Stimulated activated naive B cell treated with anti-CD40 and anti-IgM and Interleukin-4, amounts not matched to agents 10 μg/mL and 1 μg/mL and 100 μg/mL, for 72 hours (primary cell): ENCODE results near the gene WRAP73.

Experiments
- ATAC-seq, 2 donors: fragments of 150-1000 bp; cut with Tn5 transposase; replicated peaks; 2 replicates each; pipeline ENCODE4 v1.10.0; 2021; ENCODE audit warnings: moderate library complexity in 1 of 2
- DNase-seq: peaks from one replicate; pipeline ENCODE4 v3.0.0; 2021
- H3K27ac Mint-ChIP-seq: one replicate; pipeline ENCODE4 v1.8.0; 2022; ENCODE audit warnings: mild to moderate bottlenecking, mixed read lengths
- H3K27me3 Mint-ChIP-seq, 2 donors: one replicate each; pipeline ENCODE4 v1.8.0; 2022; ENCODE audit warnings: mixed read lengths in 2 of 2
- H3K36me3 Mint-ChIP-seq, 2 donors: one replicate each; pipeline ENCODE4 v1.8.0; 2022; ENCODE audit warnings: mixed read lengths in 2 of 2, mild to moderate bottlenecking in 1 of 2
- H3K4me1 Mint-ChIP-seq, 2 donors: one replicate each; pipeline ENCODE4 v1.8.0; 2022; ENCODE audit warnings: mixed read lengths in 2 of 2, mild to moderate bottlenecking in 1 of 2
- H3K4me3 Mint-ChIP-seq, 2 donors: one replicate each; pipeline ENCODE4 v1.8.0; 2022; ENCODE audit warnings: mild to moderate bottlenecking in 2 of 2, mixed read lengths in 2 of 2, moderate library complexity in 1 of 2
- H3K9me3 Mint-ChIP-seq, 2 donors: one replicate each; pipeline ENCODE4 v1.8.0; 2022; ENCODE audit warnings: mixed read lengths in 2 of 2, mild to moderate bottlenecking in 1 of 2

WRAP73 gene, protein sequence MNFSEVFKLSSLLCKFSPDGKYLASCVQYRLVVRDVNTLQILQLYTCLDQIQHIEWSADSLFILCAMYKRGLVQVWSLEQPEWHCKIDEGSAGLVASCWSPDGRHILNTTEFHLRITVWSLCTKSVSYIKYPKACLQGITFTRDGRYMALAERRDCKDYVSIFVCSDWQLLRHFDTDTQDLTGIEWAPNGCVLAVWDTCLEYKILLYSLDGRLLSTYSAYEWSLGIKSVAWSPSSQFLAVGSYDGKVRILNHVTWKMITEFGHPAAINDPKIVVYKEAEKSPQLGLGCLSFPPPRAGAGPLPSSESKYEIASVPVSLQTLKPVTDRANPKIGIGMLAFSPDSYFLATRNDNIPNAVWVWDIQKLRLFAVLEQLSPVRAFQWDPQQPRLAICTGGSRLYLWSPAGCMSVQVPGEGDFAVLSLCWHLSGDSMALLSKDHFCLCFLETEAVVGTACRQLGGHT

DNA sequence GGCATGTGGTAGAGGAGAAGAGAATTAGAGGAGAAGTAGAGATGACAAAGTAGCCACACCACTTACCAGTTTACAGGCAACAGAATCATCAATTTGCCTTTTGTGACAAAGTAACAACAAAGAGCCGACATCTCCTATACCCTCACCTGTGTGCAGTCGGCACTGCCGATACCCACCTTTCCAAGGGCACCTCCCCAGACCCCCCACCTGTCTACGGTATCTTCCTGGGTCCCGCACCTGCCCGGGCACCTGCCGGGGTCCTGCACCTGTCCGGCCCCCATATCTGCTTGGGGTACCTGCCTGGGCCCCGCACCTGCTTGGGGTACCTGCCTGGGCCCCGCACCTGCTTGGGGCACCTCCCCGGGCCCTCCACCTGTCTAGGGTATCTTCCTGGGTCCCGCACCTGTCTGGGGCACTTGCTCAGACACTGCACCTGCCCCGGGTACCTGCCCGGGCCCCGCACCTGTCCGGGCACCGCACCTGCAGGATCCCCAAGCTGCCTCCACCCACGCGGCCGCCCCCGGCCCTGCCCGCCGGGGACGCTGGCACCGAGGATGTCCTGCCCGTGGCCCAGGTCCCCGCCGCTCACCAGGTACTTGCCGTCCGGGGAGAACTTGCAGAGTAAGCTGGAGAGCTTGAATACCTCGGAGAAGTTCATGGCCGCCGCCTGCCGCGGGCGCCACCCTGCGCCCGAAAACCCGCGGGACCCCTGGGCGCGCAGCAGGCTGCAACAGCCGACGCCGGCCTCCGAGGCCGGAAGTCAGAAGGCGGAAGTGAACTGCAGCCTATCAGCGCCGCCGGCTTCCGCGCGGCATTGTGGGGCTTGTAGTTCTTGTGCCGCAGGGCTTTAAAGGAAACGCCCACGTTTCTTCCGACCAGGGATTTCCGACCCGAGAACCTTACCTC lies at the start of gene WRAP73:
WRAP73 (minus strand) TSS at position 762 of the 906 bp plus-strand sequence; CDS start at position 658, 104 bp downstream.
- Mint-ChIP-seq H3K4me3 (peak within 1 kb of the TSS; percentile 80 to 90), H3K27ac (peak within 1 kb of the TSS; percentile 62), H3K4me1 (peaks cover 10 to 47% of the 10 kb centered on the region in 2 donors), H3K36me3 (peaks cover 7 to 12% of the 10 kb centered on the region in 2 donors), H3K27me3 (peaks cover 22 to 35% of the 10 kb centered on the region in 2 donors), H3K9me3 (no peaks in the 10 kb centered on the region)
- DNase-seq (peak; percentile 90), ATAC-seq (peak; percentile 98 to 99)

DNA sequence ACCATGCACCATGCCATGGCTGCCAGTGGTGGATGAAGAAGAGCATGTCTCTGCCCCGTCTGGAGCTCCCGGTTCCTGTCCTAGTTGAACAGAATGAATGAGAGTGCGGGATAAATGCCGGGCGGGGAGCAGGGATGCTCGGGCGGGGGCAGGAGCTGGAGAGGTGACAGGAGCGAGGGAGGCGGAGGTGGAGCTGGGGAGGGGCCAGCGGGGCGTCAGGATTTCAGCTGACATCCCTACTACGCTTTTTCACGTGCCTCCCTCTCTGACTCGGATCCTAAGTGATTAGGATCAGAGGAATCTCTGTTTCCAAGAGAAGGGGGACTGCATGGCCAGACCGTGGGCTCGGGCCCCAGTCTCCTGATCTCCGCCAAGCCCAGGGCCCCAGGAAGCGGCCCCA lies 49.7 kb upstream of the WRAP73 start:
- DNase-seq, result no peak
- H3K27ac Mint-ChIP-seq, result no peak overlapping the region
- H3K36me3 Mint-ChIP-seq, result no peaks in the 10 kb centered on the region
- peaks cover 49 to 59% of the 10 kb centered on the region in 2 donors for H3K27me3 Mint-ChIP-seq
- peaks cover 15 to 25% of the 10 kb centered on the region in 2 donors for H3K4me1 Mint-ChIP-seq
- ATAC-seq, result no peak
- H3K9me3 Mint-ChIP-seq, result no peaks in the 10 kb centered on the region
- H3K4me3 Mint-ChIP-seq, result no peak overlapping the region

DNA sequence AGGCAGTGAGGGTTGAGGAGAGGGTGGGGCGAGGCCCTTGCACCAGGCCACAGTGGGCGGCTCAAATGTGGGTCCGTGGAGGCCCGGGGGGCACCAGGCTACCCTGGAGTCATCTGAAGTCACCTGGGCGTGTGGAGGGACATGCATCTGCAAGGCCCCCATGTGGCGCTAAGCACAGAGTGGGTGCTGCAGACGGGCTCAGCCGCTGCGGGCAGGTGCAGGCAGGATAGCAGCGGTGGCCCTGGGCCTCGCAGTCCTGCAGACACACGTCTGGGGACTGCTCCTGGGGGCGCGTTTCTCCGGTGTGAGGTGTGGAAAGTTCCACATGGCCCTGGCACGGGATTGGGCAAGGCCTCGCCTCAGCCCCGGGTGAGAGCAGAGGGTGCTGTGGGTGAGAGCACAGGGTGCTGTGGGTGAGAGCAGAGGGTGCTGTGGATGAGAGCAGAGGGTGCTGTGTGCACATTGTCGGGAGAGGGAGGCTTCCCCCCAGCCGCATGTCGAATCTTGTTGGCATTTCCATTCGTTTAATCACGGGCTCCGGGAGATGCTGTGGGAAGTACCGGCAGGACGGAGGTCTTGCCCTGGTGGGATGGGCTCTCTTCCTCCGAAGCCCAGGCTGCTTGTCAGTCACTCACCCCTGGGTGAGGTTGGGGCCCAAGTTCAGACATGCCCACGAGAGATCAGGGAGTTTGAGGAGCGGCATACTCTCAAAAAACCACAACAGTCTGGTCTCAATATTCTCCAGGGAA lies 48.9 kb upstream of the WRAP73 start:
- peaks cover 10 to 19% of the 10 kb centered on the region in 2 donors for H3K4me1 Mint-ChIP-seq
- no peak overlapping the region for H3K27ac Mint-ChIP-seq

DNA sequence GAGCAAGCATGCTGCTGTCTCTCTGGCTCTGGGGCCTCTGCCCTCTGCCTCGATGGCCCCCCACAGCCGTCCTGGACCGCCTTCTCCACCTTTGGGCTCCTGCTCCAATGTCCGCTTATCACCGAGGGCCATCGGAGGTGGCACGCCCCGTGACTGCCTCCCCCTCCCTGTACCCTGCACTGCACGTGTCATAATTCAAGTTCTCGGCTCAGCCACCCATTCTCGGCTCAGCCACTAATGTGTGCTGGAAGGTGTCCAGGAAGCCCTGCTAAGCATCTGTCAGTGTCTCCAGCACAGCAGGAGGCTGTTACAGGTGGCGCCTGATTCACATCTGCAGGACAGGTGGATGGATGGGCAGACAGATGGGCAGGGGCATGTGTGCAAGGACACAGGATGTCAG lies 47.9 kb upstream of the WRAP73 start:
- Mint-ChIP-seq H3K4me3 (no peak overlapping the region), H3K27me3 (peaks cover 42 to 51% of the 10 kb centered on the region in 2 donors), H3K27ac (no peak overlapping the region), H3K9me3 (no peaks in the 10 kb centered on the region), H3K36me3 (no peaks in the 10 kb centered on the region), H3K4me1 (peaks cover 7 to 14% of the 10 kb centered on the region in 2 donors)
- ATAC-seq, result no peak
- no peak for DNase-seq

More for the DNA sequence above, 48.9 kb upstream of the WRAP73 start:
- H3K36me3 Mint-ChIP-seq, result no peaks in the 10 kb centered on the region
- no peaks in the 10 kb centered on the region for H3K9me3 Mint-ChIP-seq
- ATAC-seq, result no peak
- no peak for DNase-seq
- no peak overlapping the region for H3K4me3 Mint-ChIP-seq
- peaks cover 46 to 53% of the 10 kb centered on the region in 2 donors for H3K27me3 Mint-ChIP-seq

DNA sequence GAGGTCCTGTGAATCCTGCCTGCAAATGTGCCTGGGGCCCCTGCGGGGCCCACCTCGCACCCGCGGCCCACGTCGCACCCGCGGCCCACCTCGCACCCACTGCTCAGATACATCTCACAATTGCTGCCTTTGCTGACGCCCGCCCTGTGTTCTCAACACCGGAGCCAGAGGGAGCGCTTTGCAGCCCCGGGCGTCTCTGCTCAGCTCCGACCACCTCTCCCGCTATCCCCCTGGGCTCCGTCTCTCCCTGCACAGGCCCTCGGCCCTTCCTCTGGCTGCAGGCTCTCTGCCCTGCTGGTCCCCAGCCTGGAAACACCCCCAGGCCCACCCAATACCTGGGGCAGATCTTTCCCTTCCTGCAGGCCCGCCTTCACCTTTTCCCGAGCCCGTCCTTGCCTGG lies 47.2 kb upstream of the WRAP73 start:
- Mint-ChIP-seq H3K4me3 (no peak overlapping the region), H3K9me3 (no peaks in the 10 kb centered on the region), H3K27ac (no peak overlapping the region), H3K4me1 (peaks cover 7 to 14% of the 10 kb centered on the region in 2 donors), H3K27me3 (peaks cover 43 to 50% of the 10 kb centered on the region in 2 donors), H3K36me3 (no peaks in the 10 kb centered on the region)
- no peak for ATAC-seq
- DNase-seq, result no peak

DNA sequence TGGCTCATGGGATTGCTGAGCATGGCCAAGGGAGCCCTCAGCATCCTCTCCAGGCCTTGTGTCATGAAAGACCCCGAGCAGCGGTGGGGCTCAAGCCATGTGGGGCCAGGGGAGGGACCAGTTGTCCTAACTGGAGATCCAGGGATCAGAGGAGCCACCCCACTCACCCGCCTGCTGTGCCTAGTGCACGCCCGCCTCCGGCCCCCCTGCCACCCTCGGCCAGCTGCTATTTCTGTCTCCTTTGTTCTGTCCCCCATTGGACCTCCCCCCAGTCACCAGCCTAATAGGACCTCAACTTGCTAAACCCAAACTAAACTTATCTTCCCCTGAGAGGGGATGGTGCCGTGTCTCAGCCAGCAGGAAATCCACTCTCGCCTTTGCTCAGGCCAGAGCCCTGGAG lies 46.8 kb upstream of the WRAP73 start:
- Mint-ChIP-seq H3K9me3 (no peaks in the 10 kb centered on the region), H3K27ac (no peak overlapping the region), H3K4me3 (no peak overlapping the region), H3K36me3 (no peaks in the 10 kb centered on the region), H3K4me1 (peaks cover 7 to 14% of the 10 kb centered on the region in 2 donors), H3K27me3 (peaks cover 47 to 50% of the 10 kb centered on the region in 2 donors)
- no peak for DNase-seq
- no peak for ATAC-seq

DNA sequence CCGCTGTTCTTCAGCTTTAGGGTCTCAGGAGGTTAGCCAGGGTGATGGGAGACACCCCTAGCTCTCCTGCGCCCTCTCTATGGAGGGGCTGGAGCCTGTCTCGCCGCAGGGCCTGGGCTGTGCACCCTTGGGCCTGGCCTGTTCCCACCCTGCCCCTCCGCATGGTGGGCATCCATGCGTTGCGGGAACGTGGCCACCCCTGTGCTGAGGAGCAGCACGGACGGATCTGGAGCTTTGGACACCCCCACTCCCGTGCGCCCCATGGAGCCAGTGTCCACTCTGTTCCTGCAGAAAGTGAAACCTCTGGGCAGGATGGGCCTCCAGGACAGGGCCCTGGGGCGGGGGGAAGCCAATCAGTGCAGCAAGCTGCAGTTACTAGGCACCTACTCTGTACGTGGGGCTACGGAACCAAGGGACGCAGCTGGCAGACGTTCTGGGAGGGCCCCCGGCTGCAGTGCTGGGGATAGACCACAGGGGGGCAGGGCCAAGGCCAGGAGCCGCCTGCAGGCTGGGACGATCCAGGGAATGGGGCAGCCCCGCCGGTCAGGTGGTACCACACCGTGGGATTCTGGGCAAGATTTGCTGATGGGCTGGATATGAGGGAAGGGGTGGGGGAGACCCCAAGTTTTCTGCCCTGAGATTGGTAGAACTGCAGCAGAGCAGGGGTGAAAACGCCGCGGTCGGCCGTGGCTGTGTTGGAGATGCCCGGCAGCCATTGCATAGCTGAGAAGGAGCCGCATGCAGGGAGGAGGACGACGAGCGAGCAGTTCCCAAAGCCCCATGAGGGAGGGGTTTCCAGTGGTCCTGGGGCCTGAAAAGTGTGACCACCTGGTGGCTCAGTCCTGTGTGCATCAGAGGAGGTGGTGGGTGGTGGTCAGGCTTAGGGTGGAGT lies 45.7 kb upstream of the WRAP73 start:
- Mint-ChIP-seq H3K4me3 (peak overlapping the region; percentile 26 to 39), H3K9me3 (no peaks in the 10 kb centered on the region), H3K36me3 (no peaks in the 10 kb centered on the region), H3K27me3 (peaks cover 42 to 43% of the 10 kb centered on the region in 2 donors), H3K27ac (no peak overlapping the region), H3K4me1 (peaks cover 7 to 14% of the 10 kb centered on the region in 2 donors)
- DNase-seq, result no peak
- ATAC-seq, result peak; percentile 89 to 91

DNA sequence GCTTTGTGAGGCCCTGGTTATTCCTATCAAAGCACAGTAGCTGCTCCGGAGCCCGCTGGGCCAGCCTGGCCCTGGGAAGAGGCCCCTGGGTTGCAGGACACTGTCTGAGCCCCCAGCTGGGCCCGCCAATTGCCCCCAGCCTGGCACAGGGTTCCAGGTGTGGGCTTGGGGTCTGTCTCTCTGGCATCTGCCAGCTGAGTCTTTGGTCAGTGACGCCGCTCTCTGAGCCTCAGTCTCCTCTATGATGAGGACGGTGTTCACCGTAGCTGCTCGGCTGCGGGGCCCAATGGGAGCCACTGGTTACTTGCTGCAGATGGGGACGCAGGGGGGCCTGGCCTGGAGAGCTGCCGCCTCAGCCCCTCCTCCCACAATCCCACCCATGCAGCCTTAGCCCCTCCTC lies 43.4 kb upstream of the WRAP73 start:
- H3K27ac Mint-ChIP-seq, result no peak overlapping the region
- H3K9me3 Mint-ChIP-seq, result no peaks in the 10 kb centered on the region
- DNase-seq (no peak), ATAC-seq (no peak)
- no peak overlapping the region for H3K4me3 Mint-ChIP-seq
- peaks cover 32 to 44% of the 10 kb centered on the region in 2 donors for H3K27me3 Mint-ChIP-seq
- H3K4me1 Mint-ChIP-seq, result peaks cover 9 to 16% of the 10 kb centered on the region in 2 donors
- no peaks in the 10 kb centered on the region for H3K36me3 Mint-ChIP-seq

DNA sequence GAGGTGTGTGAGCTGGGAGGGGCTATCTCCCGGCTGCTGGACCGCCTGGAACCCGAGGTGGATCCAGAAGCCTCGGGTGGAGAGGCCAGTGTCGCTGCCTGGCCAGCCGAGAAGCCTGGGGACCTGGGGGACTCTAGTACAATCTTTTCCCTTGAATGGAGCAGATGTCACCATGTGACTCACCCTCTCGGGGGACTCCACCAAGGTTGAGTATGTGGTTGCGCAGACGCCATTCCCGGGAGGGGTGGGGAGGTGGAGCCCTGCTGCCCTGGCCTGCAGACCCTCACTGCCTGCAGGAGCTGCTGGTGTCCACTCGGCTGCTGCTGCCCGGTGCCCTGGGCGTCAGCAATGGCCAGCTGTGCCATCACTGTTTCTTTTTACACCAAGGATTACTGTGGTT lies 42.7 kb upstream of the WRAP73 start:
- Mint-ChIP-seq H3K4me3 (no peak overlapping the region), H3K4me1 (peaks cover 11 to 20% of the 10 kb centered on the region in 2 donors), H3K27me3 (peaks cover 32 to 45% of the 10 kb centered on the region in 2 donors), H3K36me3 (no peaks in the 10 kb centered on the region), H3K9me3 (no peaks in the 10 kb centered on the region), H3K27ac (no peak overlapping the region)
- DNase-seq, result no peak
- ATAC-seq, result no peak

DNA sequence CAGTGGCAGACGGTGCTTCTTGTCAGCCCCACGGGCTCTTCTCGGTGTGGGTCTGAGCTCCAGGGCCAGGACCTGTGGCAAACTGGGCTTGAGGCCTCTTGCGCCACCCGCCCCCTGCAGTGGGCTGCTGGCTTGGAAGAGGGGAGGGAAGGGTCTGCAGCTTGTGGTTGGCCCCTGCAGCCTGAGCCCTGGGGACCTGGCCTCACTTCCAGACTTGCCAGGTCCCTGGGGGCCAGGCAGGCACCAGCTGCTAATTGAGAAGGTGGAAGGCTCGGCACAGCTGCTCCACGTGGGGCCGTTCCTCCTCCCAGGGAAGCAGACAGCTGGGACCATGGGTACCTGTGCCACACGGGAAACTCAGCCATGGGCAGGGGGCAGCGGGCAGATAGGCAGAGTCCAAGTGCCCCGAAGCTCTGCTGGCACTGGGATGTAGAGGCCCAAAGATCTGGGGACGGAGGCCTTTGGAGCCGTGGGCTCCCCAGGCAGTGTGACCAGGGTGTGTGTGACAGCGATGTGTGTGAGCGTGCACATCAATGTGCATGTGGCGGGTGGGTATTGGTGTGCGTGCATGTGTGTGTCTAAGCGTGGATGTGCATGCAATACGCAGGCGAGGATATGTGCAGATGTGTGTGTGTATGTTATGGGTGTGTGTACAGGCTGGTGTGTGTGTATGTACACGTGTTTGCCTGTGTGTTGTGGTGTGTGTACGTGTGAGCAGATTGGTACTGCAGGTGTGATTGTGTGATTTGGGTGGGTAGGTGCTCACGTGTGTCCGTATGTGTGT lies 41.7 kb upstream of the WRAP73 start:
- ATAC-seq (no peak), DNase-seq (no peak)
- H3K4me3 Mint-ChIP-seq, result no peak overlapping the region
- no peaks in the 10 kb centered on the region for H3K36me3 Mint-ChIP-seq
- H3K27me3 Mint-ChIP-seq, result peaks cover 29 to 38% of the 10 kb centered on the region in 2 donors
- peaks cover 11 to 20% of the 10 kb centered on the region in 2 donors for H3K4me1 Mint-ChIP-seq
- no peaks in the 10 kb centered on the region for H3K9me3 Mint-ChIP-seq
- H3K27ac Mint-ChIP-seq, result no peak overlapping the region

DNA sequence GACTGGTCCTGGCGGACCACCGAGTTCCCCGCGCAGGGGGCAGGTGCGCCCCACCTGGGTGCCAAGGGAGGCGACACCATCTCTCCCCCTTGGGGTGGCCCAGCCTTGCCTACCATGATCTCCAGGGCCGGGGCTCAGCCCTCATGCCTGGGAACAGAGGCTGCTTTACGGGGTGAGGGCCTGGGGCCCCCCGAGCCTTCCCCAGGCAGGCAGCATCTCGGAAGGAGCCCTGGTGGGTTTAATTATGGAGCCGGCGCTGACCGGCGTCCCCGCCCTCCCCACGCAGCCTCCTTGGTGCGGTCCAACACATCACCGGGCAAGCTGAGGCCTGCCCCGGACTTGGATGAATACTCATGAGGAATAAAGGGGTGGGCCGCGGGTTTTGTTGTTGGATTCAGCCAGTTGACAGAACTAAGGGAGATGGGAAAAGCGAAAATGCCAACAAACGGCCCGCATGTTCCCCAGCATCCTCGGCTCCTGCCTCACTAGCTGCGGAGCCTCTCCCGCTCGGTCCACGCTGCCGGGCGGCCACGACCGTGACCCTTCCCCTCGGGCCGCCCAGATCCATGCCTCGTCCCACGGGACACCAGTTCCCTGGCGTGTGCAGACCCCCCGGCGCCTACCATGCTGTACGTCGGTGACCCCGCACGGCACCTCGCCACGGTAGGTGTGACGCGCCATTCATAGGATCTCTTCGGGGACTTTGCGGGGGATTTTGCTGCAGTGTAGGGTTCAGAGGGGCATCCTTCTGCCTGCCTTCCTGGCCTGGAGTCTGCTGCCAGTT lies 40.6 kb upstream of the WRAP73 start:
- H3K27ac Mint-ChIP-seq, result no peak overlapping the region
- H3K4me1 Mint-ChIP-seq, result peaks cover 8 to 10% of the 10 kb centered on the region in 2 donors
- ATAC-seq, result no peak
- no peaks in the 10 kb centered on the region for H3K9me3 Mint-ChIP-seq
- no peak for DNase-seq
- no peak overlapping the region for H3K4me3 Mint-ChIP-seq
- peaks cover 19 to 26% of the 10 kb centered on the region in 2 donors for H3K27me3 Mint-ChIP-seq
- no peaks in the 10 kb centered on the region for H3K36me3 Mint-ChIP-seq

DNA sequence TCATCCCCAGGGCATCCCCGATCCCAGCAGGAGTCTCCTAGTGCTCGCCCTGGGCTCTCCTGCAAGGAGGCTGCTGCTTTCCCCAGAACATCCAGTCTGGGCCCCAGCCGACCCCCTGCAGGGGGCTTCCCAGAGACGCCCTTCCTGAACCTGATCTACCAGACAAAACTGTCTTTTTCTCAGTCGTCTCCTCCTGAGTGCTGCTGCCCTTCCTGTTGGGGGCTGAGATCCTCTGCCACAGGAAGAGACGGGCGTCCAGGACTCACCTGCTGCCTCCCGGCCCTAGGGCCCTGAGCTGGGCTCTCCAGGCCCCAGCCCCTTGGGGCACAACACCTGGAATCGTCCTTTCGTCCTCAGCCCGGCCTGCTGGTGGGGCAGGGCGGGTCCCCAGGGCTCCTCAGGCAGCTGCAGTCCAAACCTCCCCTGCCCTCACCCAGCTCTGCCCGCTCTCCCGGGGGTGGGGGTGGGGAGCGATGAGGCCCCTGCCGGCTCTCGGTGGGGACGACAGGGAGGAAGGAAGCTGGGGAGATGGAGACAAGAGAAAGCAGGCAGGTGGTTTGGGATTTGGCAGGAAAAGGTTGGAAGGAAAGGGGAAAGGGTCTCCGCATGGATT lies 39.3 kb upstream of the WRAP73 start:
- peaks cover 4 to 5% of the 10 kb centered on the region in 2 donors for H3K4me1 Mint-ChIP-seq
- H3K27ac Mint-ChIP-seq, result no peak overlapping the region
- no peak for DNase-seq
- H3K36me3 Mint-ChIP-seq, result no peaks in the 10 kb centered on the region
- no peak overlapping the region for H3K4me3 Mint-ChIP-seq
- no peaks in the 10 kb centered on the region for H3K9me3 Mint-ChIP-seq
- H3K27me3 Mint-ChIP-seq, result peaks cover 11 to 20% of the 10 kb centered on the region in 2 donors
- no peak for ATAC-seq
